Measurements from ENCODE around the gene KDR.

The KDR gene

GRCh38 chr4:55082756-55083155 lies 42.6 kb downstream of the KDR start:
- DNase-seq (ENCODE audit: extremely low read depth, low read depth): no peak
- no peak for TF ChIP-seq CTCF (IDR thresholded peaks at IDR 0.05; ENCODE audit: low read depth, low read length)

- peak; percentile 38 for DNase-seq (ENCODE audit: extremely low read depth, low read depth)
- TF ChIP-seq CTCF (IDR thresholded peaks at IDR 0.05; ENCODE audit: low read depth, low read length): no peak
Observed at GRCh38 chr4:55080174-55080865, 45.1 kb downstream of the KDR start.

- DNase-seq (ENCODE audit: extremely low read depth, low read depth): no peak
- no peak for TF ChIP-seq CTCF (IDR thresholded peaks at IDR 0.05; ENCODE audit: low read depth, low read length)
Observed at GRCh38 chr4:55079451-55080173, 45.8 kb downstream of the KDR start.

- no peak for TF ChIP-seq CTCF (IDR thresholded peaks at IDR 0.05; ENCODE audit: low read depth, low read length)
- DNase-seq (ENCODE audit: extremely low read depth, low read depth): no peak
Observed at GRCh38 chr4:55078987-55079386, 46.4 kb downstream of the KDR start.

- no peak for DNase-seq (ENCODE audit: extremely low read depth, low read depth)
- no peak for TF ChIP-seq CTCF (IDR thresholded peaks at IDR 0.05; ENCODE audit: low read depth, low read length)
Observed at GRCh38 chr4:55077577-55077976, 47.8 kb downstream of the KDR start.

- no peak for TF ChIP-seq CTCF (IDR thresholded peaks at IDR 0.05; ENCODE audit: low read depth, low read length)
- no peak for DNase-seq (ENCODE audit: extremely low read depth, low read depth)
Observed at GRCh38 chr4:55075823-55076716, 49.3 kb downstream of the KDR start.

Data from AG09319 (cell line).